ENCODE data around the gene VAPB.

Gene VAPB

DNA sequence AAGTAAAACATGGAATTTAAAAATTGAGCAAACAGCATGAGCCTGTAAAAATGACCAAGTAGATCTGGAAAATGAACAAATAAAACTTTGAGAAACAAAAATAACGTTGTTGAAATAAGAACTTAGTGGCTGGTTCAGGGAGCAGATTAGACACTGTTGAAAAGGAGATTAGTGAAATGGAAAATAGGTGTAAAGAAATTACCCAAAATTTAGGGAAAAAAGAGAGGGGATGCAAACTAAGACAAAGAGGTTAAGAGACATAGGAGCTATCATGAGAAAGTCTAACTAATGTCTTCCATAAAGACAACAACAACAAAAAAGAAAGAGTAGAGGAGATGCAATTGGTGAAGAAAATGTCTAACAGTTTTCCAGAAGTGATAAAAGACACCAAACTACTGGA is 97.2 kb downstream of the VAPB start:
- DNase-seq: no peak

- DNase-seq: no peak
These were observed 103.2 kb downstream of the VAPB start for GRCh38 chr20:58492074-58492718.

GRCh38 chr20:58492795-58493524 is 103.9 kb downstream of the VAPB start:
- DNase-seq: no peak

DNA sequence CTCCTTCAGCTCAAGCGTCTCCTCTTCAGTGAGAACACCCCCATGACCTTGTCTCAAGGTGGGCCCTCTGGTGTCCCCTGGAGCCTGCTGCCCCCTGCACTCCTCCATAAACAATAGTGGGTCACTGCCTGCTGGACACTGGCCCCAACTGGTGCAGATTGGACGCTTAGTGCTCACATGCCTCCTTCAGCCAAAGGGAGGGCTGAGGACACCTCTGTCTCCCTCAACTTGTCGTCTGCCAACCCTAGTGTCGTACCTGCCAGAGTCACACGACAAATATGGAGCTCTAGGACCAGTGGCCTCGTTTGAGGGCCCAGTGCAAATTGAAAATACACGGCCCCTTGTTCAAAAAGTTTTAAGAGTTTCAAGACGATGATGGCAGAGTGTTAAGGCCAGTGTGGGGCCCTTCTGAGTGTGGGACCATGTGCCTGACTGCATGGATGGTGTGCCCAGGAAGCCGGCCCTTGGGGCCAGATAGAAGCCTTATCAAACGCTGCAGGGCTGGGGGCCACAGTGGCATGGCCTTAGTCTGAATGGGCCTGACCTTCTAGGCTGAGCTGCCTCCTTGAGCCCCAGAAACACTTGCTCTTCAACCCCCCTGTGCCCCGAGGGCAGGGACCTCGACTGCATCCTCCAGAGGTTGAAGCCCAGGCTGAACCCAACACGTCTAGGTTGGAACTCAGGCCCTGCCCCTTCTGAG is 106.0 kb downstream of the VAPB start:
- no peak for DNase-seq

- DNase-seq: no peak
These were observed 106.8 kb downstream of the VAPB start for GRCh38 chr20:58495623-58496428.

- no peak for DNase-seq
These were observed 107.4 kb downstream of the VAPB start for GRCh38 chr20:58496429-58496769.

- DNase-seq: no peak
These were observed 108.1 kb downstream of the VAPB start for GRCh38 chr20:58497076-58497641.

GRCh38 chr20:58497724-58498469 is 108.9 kb downstream of the VAPB start:
- no peak for DNase-seq

- DNase-seq: no peak
These were observed 109.5 kb downstream of the VAPB start for GRCh38 chr20:58498470-58499068.

DNA sequence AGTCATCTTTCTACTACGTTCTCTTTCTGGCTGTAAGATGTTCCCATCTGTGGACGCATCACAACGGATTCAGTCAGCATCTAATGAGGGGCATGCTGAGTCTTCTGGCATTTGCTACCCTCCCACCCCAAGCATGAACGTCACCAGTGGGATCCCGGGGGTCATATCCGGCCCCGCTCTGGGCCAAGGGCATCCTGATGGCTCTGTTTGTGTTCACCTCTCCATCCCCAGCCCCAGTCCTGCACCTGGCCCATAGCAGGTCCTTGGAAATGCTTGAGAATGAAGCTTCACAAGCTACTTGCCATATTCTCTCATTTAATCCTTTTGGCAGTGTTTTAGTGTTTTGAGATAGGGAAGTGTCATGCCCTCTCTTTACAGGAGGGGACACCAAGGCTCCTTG is 111.2 kb downstream of the VAPB start:
- DNase-seq: no peak
